Kidney (tissue), 14 donors: ENCODE measurements around the gene SYDE2. TPM values are rescaled to one million over a fixed set of nuclear protein-coding genes. Genes with fewer than 3 reads are reported as not detected.
A peak's percentile ranks its signal among the peaks of the same experiment; 100 is the strongest.
"Not testable (repeated sequence)": the region's sequence is repeated elsewhere in the genome, so short reads cannot be mapped to it uniquely, and the experiment has no call there.

Experiments
- DNase-seq, 5 donors: peaks; one replicate each; pipeline ENCODE4 v3.0.0-alpha.2; 2013 to 2020
- FAIRE-seq: peaks from 2 replicates; lab custom pipeline; 2012; peaks lifted over from hg19 to GRCh38; lab: Jason Lieb, UNC
- H3K27ac ChIP-seq, 2 donors: one replicate each; pipeline ENCODE4 v1.7.0; 2013; ENCODE audit warnings: low read depth in 2 of 2, low read length in 2 of 2, inconsistent platforms in 1 of 2
- H3K27me3 ChIP-seq: one replicate; pipeline ENCODE4 v1.7.1; 2013; ENCODE audit warnings: low read length, inconsistent platforms; ENCODE audit not compliant: control insufficient read depth, insufficient read depth
- H3K36me3 ChIP-seq, 3 donors: one replicate each; pipeline versions ENCODE4 v1.7.0 to v1.7.1; 2013; ENCODE audit warnings: low read length in 3 of 3, control low read depth in 1 of 3, inconsistent platforms in 1 of 3; ENCODE audit not compliant: insufficient read depth in 3 of 3, control insufficient read depth in 2 of 3
- H3K4me1 ChIP-seq, 3 donors: one replicate each; pipeline versions ENCODE4 v1.7.0 to v1.7.1; 2013; ENCODE audit warnings: low read length in 3 of 3, inconsistent platforms in 1 of 3, low read depth in 1 of 3; ENCODE audit not compliant: control insufficient read depth in 2 of 3, insufficient read depth in 2 of 3
- H3K4me3 ChIP-seq, 3 donors: one replicate each; pipeline versions ENCODE4 v1.7.0 to v1.8.1; 2013; ENCODE audit warnings: low read length in 3 of 3, control low read depth in 1 of 3, inconsistent platforms in 1 of 3
- H3K9ac ChIP-seq, 3 donors: one replicate each; pipeline versions ENCODE4 v1.7.0 to v1.7.1; 2013; ENCODE audit warnings: low read length in 3 of 3, control low read depth in 1 of 3, inconsistent platforms in 1 of 3
- H3K9me3 ChIP-seq, 3 donors: one replicate each; pipeline versions ENCODE4 v1.7.0 to v1.7.1; 2013; ENCODE audit warnings: low read length in 3 of 3, control low read depth in 1 of 3, inconsistent platforms in 1 of 3; ENCODE audit not compliant: control insufficient read depth in 2 of 3, insufficient read depth in 1 of 3
- intact Hi-C: fragments of 100-400 bp; cut with DNase I; formaldehyde crosslinking; loops from one replicate; pipeline ENCODE4 v1.11.1; 2022
- polyA plus RNA-seq: library from polyadenylated mRNA; stranded (reverse); fragments of 350-450 nt; fragmentation: Illumina TruSeq; extraction: RNeasy Lipid Tissue Mini Kit (QIAGEN cat#74804); gene quantifications from one replicate; pipeline ENCODE4 v1.2.3, GENCODE V29; 2014; ENCODE audit warnings: low read depth, low replicate concordance; ENCODE audit not compliant: insufficient read depth
- total RNA-seq: library from RNA; stranded (reverse); fragmentation: NEBNext Ultra II Directional; extraction: Animal tissue kit (Norgen Biotek cat#: 25700); gene quantifications from one replicate; pipeline ENCODE4 v1.2.1, GENCODE V29; 2021
- TF ChIP-seq, protein P1 (sequence below): IDR thresholded peaks from 3 replicates; pipeline ENCODE4 v1.5.1; 2012; ENCODE audit warnings: mild to moderate bottlenecking, moderate library complexity, borderline replicate concordance; ENCODE audit not compliant: insufficient read depth; ENCODE audit errors: extremely low read depth
- donor health status: control.
- donor health status: control.
- donor health status: control.
- donor health status: control.
- donor health status: control.
- donor health status: DM: yes; HTN: yes; CAD: no.
- donor health status: Normal renal cell carcinoma (clear cell type).

SYDE2 gene
- total and polyA plus RNA-seq, 2 donors from 2014 or later, result 1.3 to 7.0 TPM

DNA sequence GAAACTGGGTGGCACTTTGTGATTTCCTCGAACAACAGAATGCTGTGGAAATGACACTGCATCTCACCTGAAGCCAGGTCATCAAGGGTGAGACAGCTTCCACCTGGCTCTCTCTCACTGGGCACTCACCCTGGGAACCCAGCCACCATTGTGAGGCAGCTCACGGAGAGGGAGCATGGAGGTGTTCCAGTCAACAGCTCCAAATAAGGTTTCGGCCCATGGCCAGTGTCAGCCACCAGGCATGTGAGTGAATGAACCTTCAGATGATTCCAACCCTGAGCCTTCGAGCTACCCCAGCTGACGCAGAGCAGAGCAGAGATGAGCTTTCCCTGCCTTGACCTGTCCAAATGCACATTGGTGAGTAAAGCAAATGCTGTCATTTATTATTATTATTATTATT, 58.1 kb downstream of the SYDE2 start:
- Histone ChIP-seq H3K27ac (no peak overlapping the region), H3K9ac (no peak overlapping the region), H3K36me3 (no peaks in the 10 kb centered on the region), H3K4me3 (no peak overlapping the region), H3K4me1 (no peaks in the 10 kb centered on the region), H3K9me3 (no peaks in the 10 kb centered on the region), H3K27me3 (no peaks in the 10 kb centered on the region)
- TF ChIP-seq, protein P1, sequence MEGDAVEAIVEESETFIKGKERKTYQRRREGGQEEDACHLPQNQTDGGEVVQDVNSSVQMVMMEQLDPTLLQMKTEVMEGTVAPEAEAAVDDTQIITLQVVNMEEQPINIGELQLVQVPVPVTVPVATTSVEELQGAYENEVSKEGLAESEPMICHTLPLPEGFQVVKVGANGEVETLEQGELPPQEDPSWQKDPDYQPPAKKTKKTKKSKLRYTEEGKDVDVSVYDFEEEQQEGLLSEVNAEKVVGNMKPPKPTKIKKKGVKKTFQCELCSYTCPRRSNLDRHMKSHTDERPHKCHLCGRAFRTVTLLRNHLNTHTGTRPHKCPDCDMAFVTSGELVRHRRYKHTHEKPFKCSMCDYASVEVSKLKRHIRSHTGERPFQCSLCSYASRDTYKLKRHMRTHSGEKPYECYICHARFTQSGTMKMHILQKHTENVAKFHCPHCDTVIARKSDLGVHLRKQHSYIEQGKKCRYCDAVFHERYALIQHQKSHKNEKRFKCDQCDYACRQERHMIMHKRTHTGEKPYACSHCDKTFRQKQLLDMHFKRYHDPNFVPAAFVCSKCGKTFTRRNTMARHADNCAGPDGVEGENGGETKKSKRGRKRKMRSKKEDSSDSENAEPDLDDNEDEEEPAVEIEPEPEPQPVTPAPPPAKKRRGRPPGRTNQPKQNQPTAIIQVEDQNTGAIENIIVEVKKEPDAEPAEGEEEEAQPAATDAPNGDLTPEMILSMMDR, result no peak
- FAIRE-seq, result no peak
- intact Hi-C loops, result no loop called here
- no peak for DNase-seq

DNA sequence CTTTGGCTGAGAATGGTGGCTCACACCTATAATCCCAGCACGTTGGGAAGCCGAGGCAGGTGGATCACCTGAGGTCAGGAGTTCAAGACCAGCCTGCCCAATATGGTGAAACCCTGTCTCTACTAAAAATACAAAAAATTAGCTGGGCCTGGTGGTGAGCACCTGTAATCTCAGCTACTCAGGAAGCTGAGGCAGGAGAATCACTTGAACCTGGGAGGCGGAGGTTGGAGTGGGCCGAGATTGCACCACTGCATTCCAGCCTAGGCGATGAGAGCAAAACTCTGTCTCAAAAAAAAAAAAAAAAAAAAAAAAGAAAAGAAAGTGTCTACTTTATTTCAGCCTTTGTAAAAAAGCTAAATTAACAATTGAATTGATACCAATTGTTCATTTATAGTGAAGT, 62.4 kb downstream of the SYDE2 start:
- H3K36me3 ChIP-seq, H3K4me3 ChIP-seq, FAIRE-seq, H3K9me3 ChIP-seq, DNase-seq, H3K4me1 ChIP-seq, H3K9ac ChIP-seq, intact Hi-C loops, H3K27ac ChIP-seq, H3K27me3 ChIP-seq: not testable (repeated sequence)

DNA sequence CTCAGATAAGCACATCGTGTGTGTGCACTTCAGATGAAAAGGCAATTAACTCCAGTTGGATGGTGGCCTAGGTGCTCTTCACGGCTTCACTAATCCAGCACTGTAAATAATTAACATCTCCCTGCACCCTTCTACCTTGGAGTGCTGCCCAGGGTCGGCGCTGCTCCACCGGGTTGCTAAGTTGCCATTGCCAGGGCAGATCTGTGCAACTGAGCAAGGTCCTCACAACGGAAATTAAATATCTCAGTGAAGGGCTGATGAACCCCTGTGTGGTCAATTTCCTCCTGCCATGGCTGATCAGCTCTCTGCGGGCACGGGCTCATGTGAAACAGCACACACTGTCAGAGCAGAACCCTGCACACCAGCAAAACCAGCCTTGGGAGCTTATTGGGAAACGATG, 63.2 kb downstream of the SYDE2 start:
- peak; percentile 92 for FAIRE-seq
- TF ChIP-seq, protein P1, result no peak
- DNase-seq, result peak; percentile 78 to 93 (median 86)
- Histone ChIP-seq H3K4me3 (peak overlapping the region in 2 of 3 donors; percentile 6 to 21), H3K4me1 (peaks cover 0 to 3% (median 0%) of the 10 kb centered on the region in 3 donors), H3K27me3 (no peaks in the 10 kb centered on the region), H3K36me3 (no peaks in the 10 kb centered on the region), H3K9ac (no peak overlapping the region), H3K27ac (peak overlapping the region in 1 of 2 donors; percentile 10), H3K9me3 (no peaks in the 10 kb centered on the region)
- intact Hi-C loops, result no loop called here

DNA sequence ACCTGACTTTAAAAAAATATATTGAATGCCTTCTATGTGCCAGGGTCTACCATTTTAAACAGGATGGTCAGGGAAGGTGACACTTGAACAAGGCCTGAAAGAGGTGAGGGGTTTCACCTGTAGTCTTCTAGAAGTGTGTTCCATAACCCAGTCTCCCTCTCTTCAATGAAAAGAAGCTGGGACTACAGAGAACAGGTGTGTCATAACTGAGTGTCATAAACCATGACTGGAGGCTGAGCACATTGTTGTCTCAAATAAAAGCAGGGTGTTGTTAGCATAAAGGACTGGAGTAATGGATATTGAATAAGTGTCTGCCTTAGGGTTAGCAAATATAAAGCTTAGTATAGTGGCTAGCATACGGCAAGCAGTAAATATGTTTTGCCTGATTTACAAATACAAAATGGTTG, 65.4 kb downstream of the SYDE2 start:
- Histone ChIP-seq H3K4me1 (peaks cover 0 to 3% (median 0%) of the 10 kb centered on the region in 3 donors), H3K9me3 (no peaks in the 10 kb centered on the region), H3K27me3 (no peaks in the 10 kb centered on the region), H3K9ac (no peak overlapping the region), H3K4me3 (no peak overlapping the region), H3K27ac (no peak overlapping the region), H3K36me3 (no peaks in the 10 kb centered on the region)
- no peak for DNase-seq
- FAIRE-seq, result no peak
- TF ChIP-seq, protein P1, result no peak
- intact Hi-C loops, result no loop called here
